Measurements from ENCODE around the gene MCF2L.

- TF ChIP-seq CTCF (IDR thresholded peaks at IDR 0.05; ENCODE audit: insufficient read depth, low read length, poor library complexity, severe bottlenecking) (no peak), EZH2phosphoT487 (conservative IDR thresholded peaks at IDR 0.05; ENCODE audit: low read length) (no peak)
Observed at GRCh38 chr13:113094410-113094800, 125.4 kb downstream of the MCF2L start.
